HepG2 (cell line): ENCODE data around the gene CHDH. TPM values are rescaled to one million over a fixed set of nuclear protein-coding genes. Genes with fewer than 3 reads are reported as not detected.

Experiments
- ARID3A ChIP-seq: IDR thresholded peaks from 2 replicates; pipeline ENCODE4 v1.6.1; 2012; ENCODE audit warnings: low read depth, low read length, improper control_type of control experiment
- BCL6 ChIP-seq: IDR thresholded peaks from 2 replicates; pipeline ENCODE4 v1.6.1; 2016; ENCODE audit warnings: missing genetic modification reagents, missing compliant biosample characterization
- CHD2 ChIP-seq: IDR thresholded peaks from 2 replicates; pipeline ENCODE4 v1.6.1; 2011; ENCODE audit warnings: low read depth, low read length, improper control_type of control experiment
- DNMT1 ChIP-seq: sonication (generic); formaldehyde crosslinking; IDR thresholded peaks from 2 replicates; pipeline ENCODE4 v1.5.1; 2020; ENCODE audit warnings: mild to moderate bottlenecking, missing genetic modification reagents
- GATAD2A ChIP-seq: IDR thresholded peaks from 2 replicates; pipeline ENCODE4 v1.6.1; 2016
- HNF4G ChIP-seq, 2 experiments: sonication (generic) in 1 of 2; formaldehyde crosslinking in 1 of 2; IDR thresholded peaks; 2 replicates each; pipeline versions ENCODE4 v1.4.0 to v1.6.1; 2011 to 2020; ENCODE audit warnings: borderline replicate concordance in 2 of 2, low read depth in 2 of 2, mild to moderate bottlenecking in 2 of 2, low read length in 1 of 2, missing genetic modification reagents in 1 of 2, moderate library complexity in 1 of 2
- MEF2D ChIP-seq: sonication (generic); formaldehyde crosslinking; IDR thresholded peaks from 2 replicates; pipeline ENCODE4 v1.5.1; 2020; ENCODE audit warnings: mild to moderate bottlenecking, missing genetic modification reagents
- MTA1 ChIP-seq: sonication (generic); formaldehyde crosslinking; IDR thresholded peaks from 2 replicates; pipeline ENCODE4 v1.4.0; 2020; ENCODE audit warnings: missing genetic modification reagents, mild to moderate bottlenecking, borderline replicate concordance
- PAF1 ChIP-seq: IDR thresholded peaks from 2 replicates; pipeline ENCODE4 v1.6.1; 2016; ENCODE audit warnings: missing genetic modification reagents, missing compliant biosample characterization
- POGK ChIP-seq: sonication (generic); formaldehyde crosslinking; conservative IDR thresholded peaks from 2 replicates; pipeline ENCODE4 v1.8.0; 2022; ENCODE audit warnings: mild to moderate bottlenecking, moderate library complexity, missing genetic modification reagents
- RAD21 ChIP-seq: fragments of 450-650 bp; formaldehyde crosslinking; IDR thresholded peaks from 2 replicates; pipeline ENCODE4 v1.5.0; 2020; ENCODE audit warnings: mild to moderate bottlenecking
- SAP130 ChIP-seq: IDR thresholded peaks from 2 replicates; pipeline ENCODE4 v1.6.1; 2016; ENCODE audit warnings: low read depth
- SP5 ChIP-seq: IDR thresholded peaks from 2 replicates; pipeline ENCODE4 v1.6.1; 2016; ENCODE audit warnings: low read depth, borderline replicate concordance
- STAT5B ChIP-seq: sonication (generic); formaldehyde crosslinking; IDR thresholded peaks from 2 replicates; pipeline ENCODE4 v1.4.0; 2020; ENCODE audit warnings: missing genetic modification reagents
- TOE1 ChIP-seq: sonication (generic); formaldehyde crosslinking; IDR thresholded peaks from 2 replicates; pipeline ENCODE4 v1.4.0; 2020; ENCODE audit warnings: mild to moderate bottlenecking, missing genetic modification reagents
- ZBTB26 ChIP-seq: IDR thresholded peaks from 2 replicates; pipeline ENCODE4 v1.6.1; 2016; ENCODE audit warnings: missing compliant biosample characterization, missing genetic modification reagents, borderline replicate concordance
- ZNF572 ChIP-seq: sonication (generic); formaldehyde crosslinking; IDR thresholded peaks from 2 replicates; pipeline ENCODE4 v1.5.1; 2020; ENCODE audit warnings: mild to moderate bottlenecking, missing genetic modification reagents
- ZNF652 ChIP-seq: IDR thresholded peaks from 2 replicates; pipeline ENCODE4 v1.6.1; 2016; ENCODE audit warnings: low read depth, borderline replicate concordance
- ZNF724P ChIP-seq: sonication (generic); formaldehyde crosslinking; IDR thresholded peaks from 2 replicates; pipeline ENCODE4 v1.8.0; 2022; ENCODE audit warnings: missing genetic modification reagents, borderline replicate concordance
- ZSCAN25 ChIP-seq: sonication (generic); formaldehyde crosslinking; IDR thresholded peaks from 2 replicates; pipeline ENCODE4 v1.8.0; 2022; ENCODE audit warnings: mild to moderate bottlenecking, missing genetic modification reagents
- polyA plus RNA-seq, 8 experiments: library from polyadenylated mRNA; depleted of rRNA in 3 of 8; stranded (reverse) in 7 of 8; unstranded in 1 of 8; fragments of >200 nt; fragmentation: Illumina TruSeq in 4 of 8; extraction: Trizol in 4 of 8; gene quantifications; 2 replicates each; pipeline versions ENCODE4 v1.2.1 to v1.2.3, GENCODE V29; 2011 to 2016; ENCODE audit warnings: low read depth in 4 of 8, missing spikeins in 1 of 8, mixed read lengths in 1 of 8; ENCODE audit not compliant: insufficient read depth in 1 of 8
- total RNA-seq, 5 experiments: library from RNA; depleted of rRNA; stranded (reverse); fragments of >200 nt; fragmentation: Illumina TruSeq; extraction: Trizol; gene quantifications; 2 replicates each; pipeline ENCODE4 v1.2.3, GENCODE V29; 2016; ENCODE audit warnings: low read depth in 1 of 5
- TF ChIP-seq, protein P1 (sequence below): sonication (generic); formaldehyde crosslinking; IDR thresholded peaks from 2 replicates; pipeline ENCODE4 v1.8.1; 2023; ENCODE audit warnings: mild to moderate bottlenecking, missing genetic modification reagents
- TF ChIP-seq, protein P2 (sequence below): sonication (generic); formaldehyde crosslinking; IDR thresholded peaks from 2 replicates; pipeline ENCODE4 v1.4.0; 2020; ENCODE audit warnings: mild to moderate bottlenecking, missing genetic modification reagents
- TF ChIP-seq, protein P3 (sequence below): sonication (generic); formaldehyde crosslinking; IDR thresholded peaks from 2 replicates; pipeline ENCODE4 v1.8.1; 2023; ENCODE audit warnings: mild to moderate bottlenecking, moderate library complexity, missing genetic modification reagents

The CHDH gene
- total and polyA plus RNA-seq, 2 of the 13 experiments (the other 11 are each of a cell fraction or from before 2014, with no cell fraction given), result 28.1 to 48.9 TPM

- TF ChIP-seq ARID3A (no peak), ZSCAN25 (CRISPR knock-in tag) (peak; percentile 56), DNMT1 (CRISPR knock-in tag) (no peak), CHD2 (no peak), MTA1 (peak; percentile 2; the same call in 1 of the 2 replicates), MEF2D (CRISPR knock-in tag) (no peak), TOE1 (CRISPR knock-in tag) (0 out of 2 replicates have a peak, but pooled peaks have one; percentile 10), ZBTB26 (CRISPR knock-in tag) (no peak), BCL6 (no peak), HNF4G (IDR thresholded peaks at IDR 0.05; ENCODE audit: borderline replicate concordance, low read depth, low read length) (0 out of 2 replicates have a peak, but pooled peaks have one; percentile 9), HNF4G (CRISPR knock-in tag; IDR thresholded peaks at IDR 0.05; ENCODE audit: borderline replicate concordance, low read depth) (no peak), RAD21 (CRISPR knock-in tag) (no peak), PAF1 (CRISPR knock-in tag) (no peak), SP5 (CRISPR knock-in tag) (no peak), GATAD2A (CRISPR knock-in tag) (no peak), ZNF724P (CRISPR knock-in tag) (no peak), STAT5B (CRISPR knock-in tag) (no peak), ZNF652 (no peak), POGK (CRISPR knock-in tag) (no peak), ZNF572 (CRISPR knock-in tag) (peak; percentile 75; the same call in 1 of the 2 replicates), SAP130 (CRISPR knock-in tag) (0 out of 2 replicates have a peak, but pooled peaks have one; percentile 6)
- TF ChIP-seq, protein P1, sequence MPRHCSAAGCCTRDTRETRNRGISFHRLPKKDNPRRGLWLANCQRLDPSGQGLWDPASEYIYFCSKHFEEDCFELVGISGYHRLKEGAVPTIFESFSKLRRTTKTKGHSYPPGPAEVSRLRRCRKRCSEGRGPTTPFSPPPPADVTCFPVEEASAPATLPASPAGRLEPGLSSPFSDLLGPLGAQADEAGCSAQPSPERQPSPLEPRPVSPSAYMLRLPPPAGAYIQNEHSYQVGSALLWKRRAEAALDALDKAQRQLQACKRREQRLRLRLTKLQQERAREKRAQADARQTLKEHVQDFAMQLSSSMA (CRISPR knock-in tag), result no peak
- TF ChIP-seq, protein P2, sequence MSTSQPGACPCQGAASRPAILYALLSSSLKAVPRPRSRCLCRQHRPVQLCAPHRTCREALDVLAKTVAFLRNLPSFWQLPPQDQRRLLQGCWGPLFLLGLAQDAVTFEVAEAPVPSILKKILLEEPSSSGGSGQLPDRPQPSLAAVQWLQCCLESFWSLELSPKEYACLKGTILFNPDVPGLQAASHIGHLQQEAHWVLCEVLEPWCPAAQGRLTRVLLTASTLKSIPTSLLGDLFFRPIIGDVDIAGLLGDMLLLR (CRISPR knock-in tag), result 0 out of 2 replicates have a peak, but pooled peaks have one; percentile 4
- TF ChIP-seq, protein P3, sequence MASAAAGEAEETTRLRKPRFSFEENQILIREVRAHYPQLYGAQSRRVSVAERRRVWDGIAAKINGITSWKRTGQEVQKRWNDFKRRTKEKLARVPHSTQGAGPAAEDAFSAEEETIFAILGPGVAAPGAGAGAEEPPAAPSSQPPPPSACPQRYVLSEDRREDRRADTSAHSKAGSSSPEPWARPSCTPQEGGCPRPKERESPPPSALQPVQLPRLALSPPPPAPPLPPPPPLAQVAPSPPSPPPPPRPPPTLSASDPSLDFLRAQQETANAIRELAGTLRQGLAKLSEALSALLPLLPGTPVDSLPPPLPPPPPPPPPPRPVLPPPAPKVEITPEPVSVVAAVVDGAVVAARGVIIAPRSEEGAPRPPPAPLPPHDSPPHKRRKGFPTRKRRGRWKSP (CRISPR knock-in tag), result no peak
These were observed 927 bp downstream of the CHDH start (continued) for GRCh38 chr3:53845103-53845880.
